Transverse colon (tissue), 3 donors: ENCODE results near the gene BACE2.

Experiments
- CTCF ChIP-seq, 5 experiments: fragments of 200-600 bp in 3 of 5; fragments of 450-650 bp in 2 of 5; sonication (generic) in 3 of 5; IDR thresholded peaks; 1 replicate in 2 of 5; 2 replicates in 3 of 5; pipeline ENCODE4 v1.5.1; 2016 to 2017; ENCODE audit warnings: antibody characterized with exemption in 5 of 5, inconsistent platforms in 3 of 5, mild to moderate bottlenecking in 2 of 5, moderate library complexity in 1 of 5
- EP300 ChIP-seq: sonication (generic); formaldehyde crosslinking; IDR thresholded peaks from one replicate; pipeline ENCODE4 v1.6.1; 2017; ENCODE audit warnings: antibody characterized with exemption, low read depth
- POLR2A ChIP-seq: fragments of 450-650 bp; IDR thresholded peaks from one replicate; pipeline ENCODE4 v1.6.1; 2016; ENCODE audit warnings: antibody characterized with exemption, mild to moderate bottlenecking, moderate library complexity

GRCh38 chr21:41196993-41197392 is 29.0 kb downstream of the BACE2 start:
- TF ChIP-seq CTCF (IDR thresholded peaks at IDR 0.05) = no peak
- no peak for TF ChIP-seq POLR2A
- TF ChIP-seq EP300 = no peak
